ENCODE data around the gene AFG1L. TPM values are rescaled to one million over a fixed set of nuclear protein-coding genes. Genes with fewer than 3 reads are reported as not detected.
"Not testable (repeated sequence)": the region's sequence is repeated elsewhere in the genome, so short reads cannot be mapped to it uniquely, and the experiment has no call there.

The AFG1L gene
- total and polyA plus RNA-seq, 2 experiments from 2014 or later: 4.1 to 8.7 TPM

DNA sequence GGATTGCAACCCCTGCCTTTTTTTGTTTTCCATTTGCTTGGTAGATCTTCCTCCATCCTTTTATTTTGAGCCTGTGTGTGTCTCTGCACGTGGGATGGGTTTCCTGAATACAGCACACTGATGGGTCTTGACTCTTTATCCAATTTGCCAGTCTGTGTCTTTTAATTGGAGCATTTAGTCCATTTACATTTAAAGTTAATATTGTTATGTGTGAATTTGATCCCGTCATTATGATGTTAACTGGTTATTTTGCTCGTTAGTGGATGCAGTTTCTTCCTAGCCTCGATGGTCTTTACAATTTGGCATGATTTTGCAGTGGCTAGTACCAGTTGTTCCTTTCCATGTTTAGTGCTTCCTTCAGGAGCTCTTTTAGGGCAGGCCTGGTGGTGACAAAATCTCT lies 94.3 kb downstream of the AFG1L start:
- not testable (repeated sequence) for H3K27ac Mint-ChIP-seq; H3K4me2 ChIP-seq; H3K36me3 ChIP-seq (ENCODE audit: insufficient read depth); H3K4me3 ChIP-seq; H3K27me3 Mint-ChIP-seq (ENCODE audit: insufficient read depth, low read depth, poor library complexity); H3K27me3 ChIP-seq (ENCODE audit: insufficient read depth); H3K36me3 Mint-ChIP-seq (ENCODE audit: low read depth); H3K27ac ChIP-seq (ENCODE audit: low read depth); H4K20me1 ChIP-seq (replicated peaks; ENCODE audit: insufficient read depth); H3F3A ChIP-seq (replicated peaks; ENCODE audit: low read depth); H3K9me2 ChIP-seq (ENCODE audit: insufficient read depth); H3K4me1 ChIP-seq (ENCODE audit: insufficient read depth); H3K4me1 Mint-ChIP-seq; H3K4me3 Mint-ChIP-seq; H3K9me3 Mint-ChIP-seq; H3K79me2 ChIP-seq (replicated peaks; ENCODE audit: insufficient read depth); ATAC-seq; DNase-seq (ENCODE audit: low spot score); H2AFZ ChIP-seq

DNA sequence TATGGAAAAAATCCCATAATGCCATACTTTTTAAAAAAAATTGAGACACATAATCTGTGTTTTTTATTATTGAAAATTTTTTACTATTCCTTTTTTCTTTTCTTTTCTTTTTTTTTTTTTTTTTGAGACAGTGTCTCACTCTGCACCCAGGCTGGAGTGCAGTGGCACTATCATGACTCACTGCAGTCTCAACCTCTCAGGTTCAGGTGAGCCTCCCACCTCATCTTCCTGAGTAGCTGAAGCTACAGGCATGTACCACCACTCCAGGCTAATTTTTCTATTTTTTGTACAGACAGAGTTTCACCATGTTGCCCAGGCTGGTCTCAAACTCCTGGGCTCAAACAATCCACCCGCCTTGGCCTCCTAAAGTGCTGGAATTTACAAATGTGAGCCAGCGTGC lies 100.4 kb downstream of the AFG1L start:
- H3K9me3 Mint-ChIP-seq: no peaks in the 10 kb centered on the region
- Histone ChIP-seq H3K27me3 (ENCODE audit: insufficient read depth) (no peaks in the 10 kb centered on the region), H3K4me3 (no peak overlapping the region), H3K4me2 (no peak overlapping the region), H4K20me1 (replicated peaks; ENCODE audit: insufficient read depth) (no peaks in the 10 kb centered on the region), H2AFZ (no peak overlapping the region), H3K9me2 (ENCODE audit: insufficient read depth) (0 out of 2 replicates have a peak, but pooled peaks cover under 1% of the 10 kb centered on the region), H3K27ac (ENCODE audit: low read depth) (no peak overlapping the region), H3F3A (replicated peaks; ENCODE audit: low read depth) (no peaks in the 10 kb centered on the region), H3K36me3 (ENCODE audit: insufficient read depth) (no peaks in the 10 kb centered on the region), H3K4me1 (ENCODE audit: insufficient read depth) (no peaks in the 10 kb centered on the region), H3K79me2 (replicated peaks; ENCODE audit: insufficient read depth) (no peaks in the 10 kb centered on the region)
- H3K27me3 Mint-ChIP-seq (ENCODE audit: insufficient read depth, low read depth, poor library complexity): peaks cover 2% of the 10 kb centered on the region
- H3K4me3 Mint-ChIP-seq: no peak overlapping the region
- ATAC-seq (no peak), DNase-seq (ENCODE audit: low spot score) (no peak)
- H3K27ac Mint-ChIP-seq: no peak overlapping the region
- TF ChIP-seq EZH2 (IDR thresholded peaks at IDR 0.05; ENCODE audit: low read depth, unreplicated experiment): no peak
- TF ChIP-seq CREB1 (CRISPR knock-in tag; IDR thresholded peaks at IDR 0.05; ENCODE audit: low read depth): no peak
- TF ChIP-seq JUNB (IDR thresholded peaks at IDR 0.05; ENCODE audit: unreplicated experiment): no peak
- TF ChIP-seq POLR2AphosphoS5 (IDR thresholded peaks at IDR 0.05; ENCODE audit: low read depth): no peak
- TF ChIP-seq, protein P1, sequence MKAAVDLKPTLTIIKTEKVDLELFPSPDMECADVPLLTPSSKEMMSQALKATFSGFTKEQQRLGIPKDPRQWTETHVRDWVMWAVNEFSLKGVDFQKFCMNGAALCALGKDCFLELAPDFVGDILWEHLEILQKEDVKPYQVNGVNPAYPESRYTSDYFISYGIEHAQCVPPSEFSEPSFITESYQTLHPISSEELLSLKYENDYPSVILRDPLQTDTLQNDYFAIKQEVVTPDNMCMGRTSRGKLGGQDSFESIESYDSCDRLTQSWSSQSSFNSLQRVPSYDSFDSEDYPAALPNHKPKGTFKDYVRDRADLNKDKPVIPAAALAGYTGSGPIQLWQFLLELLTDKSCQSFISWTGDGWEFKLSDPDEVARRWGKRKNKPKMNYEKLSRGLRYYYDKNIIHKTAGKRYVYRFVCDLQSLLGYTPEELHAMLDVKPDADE (IDR thresholded peaks at IDR 0.05): no peak
- no peaks in the 10 kb centered on the region for H3K36me3 Mint-ChIP-seq (ENCODE audit: low read depth)
- H3K4me1 Mint-ChIP-seq: no peaks in the 10 kb centered on the region

DNA sequence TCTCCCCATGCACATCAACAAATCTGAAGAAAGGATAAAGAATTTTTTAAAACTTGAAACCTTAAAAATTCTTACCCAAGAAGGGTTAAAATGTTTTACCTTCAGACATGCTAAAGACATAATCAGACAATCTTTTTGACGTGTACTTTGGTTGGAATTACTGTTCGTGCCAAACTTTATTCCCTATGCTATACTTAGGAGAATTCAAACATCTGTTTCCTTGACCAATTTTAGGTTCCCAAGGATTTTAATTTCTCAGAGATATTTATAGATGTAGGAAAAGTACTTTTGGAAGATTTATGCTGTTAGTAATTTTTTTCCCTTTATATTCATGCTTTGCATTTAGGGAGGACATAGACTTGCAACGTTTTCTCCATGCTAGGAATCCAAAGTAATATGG lies 108.4 kb downstream of the AFG1L start:
- H2AFZ ChIP-seq: no peak overlapping the region
- no peak for DNase-seq (ENCODE audit: low spot score)
- no peaks in the 10 kb centered on the region for H3K4me1 ChIP-seq (ENCODE audit: insufficient read depth)
- H3K27me3 ChIP-seq (ENCODE audit: insufficient read depth): no peaks in the 10 kb centered on the region
- no peaks in the 10 kb centered on the region for H3K9me3 Mint-ChIP-seq
- H4K20me1 ChIP-seq (replicated peaks; ENCODE audit: insufficient read depth): no peaks in the 10 kb centered on the region
- H3K4me2 ChIP-seq: no peak overlapping the region
- no peaks in the 10 kb centered on the region for H3K9me2 ChIP-seq (ENCODE audit: insufficient read depth)
- H3K27ac Mint-ChIP-seq: no peak overlapping the region
- H3K4me1 Mint-ChIP-seq: no peaks in the 10 kb centered on the region
- no peak for ATAC-seq
- H3K36me3 Mint-ChIP-seq (ENCODE audit: low read depth): no peaks in the 10 kb centered on the region; the same call in 2 of the 3 replicates
- H3K36me3 ChIP-seq (ENCODE audit: insufficient read depth): 0 out of 2 replicates have a peak, but pooled peaks cover 5% of the 10 kb centered on the region
- H3K4me3 ChIP-seq: no peak overlapping the region
- H3F3A ChIP-seq (replicated peaks; ENCODE audit: low read depth): no peaks in the 10 kb centered on the region
- peaks cover 2% of the 10 kb centered on the region for H3K27me3 Mint-ChIP-seq (ENCODE audit: insufficient read depth, low read depth, poor library complexity)
- no peaks in the 10 kb centered on the region for H3K79me2 ChIP-seq (replicated peaks; ENCODE audit: insufficient read depth)
- no peak overlapping the region for H3K4me3 Mint-ChIP-seq
- H3K27ac ChIP-seq (ENCODE audit: low read depth): no peak overlapping the region
- TF ChIP-seq, protein P2, sequence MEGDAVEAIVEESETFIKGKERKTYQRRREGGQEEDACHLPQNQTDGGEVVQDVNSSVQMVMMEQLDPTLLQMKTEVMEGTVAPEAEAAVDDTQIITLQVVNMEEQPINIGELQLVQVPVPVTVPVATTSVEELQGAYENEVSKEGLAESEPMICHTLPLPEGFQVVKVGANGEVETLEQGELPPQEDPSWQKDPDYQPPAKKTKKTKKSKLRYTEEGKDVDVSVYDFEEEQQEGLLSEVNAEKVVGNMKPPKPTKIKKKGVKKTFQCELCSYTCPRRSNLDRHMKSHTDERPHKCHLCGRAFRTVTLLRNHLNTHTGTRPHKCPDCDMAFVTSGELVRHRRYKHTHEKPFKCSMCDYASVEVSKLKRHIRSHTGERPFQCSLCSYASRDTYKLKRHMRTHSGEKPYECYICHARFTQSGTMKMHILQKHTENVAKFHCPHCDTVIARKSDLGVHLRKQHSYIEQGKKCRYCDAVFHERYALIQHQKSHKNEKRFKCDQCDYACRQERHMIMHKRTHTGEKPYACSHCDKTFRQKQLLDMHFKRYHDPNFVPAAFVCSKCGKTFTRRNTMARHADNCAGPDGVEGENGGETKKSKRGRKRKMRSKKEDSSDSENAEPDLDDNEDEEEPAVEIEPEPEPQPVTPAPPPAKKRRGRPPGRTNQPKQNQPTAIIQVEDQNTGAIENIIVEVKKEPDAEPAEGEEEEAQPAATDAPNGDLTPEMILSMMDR (conservative IDR thresholded peaks at IDR 0.05; ENCODE audit: low read depth in 2 of 2): no peak
- TF ChIP-seq POLR2AphosphoS5 (IDR thresholded peaks at IDR 0.05; ENCODE audit: low read depth): no peak
- no peak for TF ChIP-seq CREB1 (CRISPR knock-in tag; IDR thresholded peaks at IDR 0.05; ENCODE audit: low read depth)
- TF ChIP-seq, protein P3, sequence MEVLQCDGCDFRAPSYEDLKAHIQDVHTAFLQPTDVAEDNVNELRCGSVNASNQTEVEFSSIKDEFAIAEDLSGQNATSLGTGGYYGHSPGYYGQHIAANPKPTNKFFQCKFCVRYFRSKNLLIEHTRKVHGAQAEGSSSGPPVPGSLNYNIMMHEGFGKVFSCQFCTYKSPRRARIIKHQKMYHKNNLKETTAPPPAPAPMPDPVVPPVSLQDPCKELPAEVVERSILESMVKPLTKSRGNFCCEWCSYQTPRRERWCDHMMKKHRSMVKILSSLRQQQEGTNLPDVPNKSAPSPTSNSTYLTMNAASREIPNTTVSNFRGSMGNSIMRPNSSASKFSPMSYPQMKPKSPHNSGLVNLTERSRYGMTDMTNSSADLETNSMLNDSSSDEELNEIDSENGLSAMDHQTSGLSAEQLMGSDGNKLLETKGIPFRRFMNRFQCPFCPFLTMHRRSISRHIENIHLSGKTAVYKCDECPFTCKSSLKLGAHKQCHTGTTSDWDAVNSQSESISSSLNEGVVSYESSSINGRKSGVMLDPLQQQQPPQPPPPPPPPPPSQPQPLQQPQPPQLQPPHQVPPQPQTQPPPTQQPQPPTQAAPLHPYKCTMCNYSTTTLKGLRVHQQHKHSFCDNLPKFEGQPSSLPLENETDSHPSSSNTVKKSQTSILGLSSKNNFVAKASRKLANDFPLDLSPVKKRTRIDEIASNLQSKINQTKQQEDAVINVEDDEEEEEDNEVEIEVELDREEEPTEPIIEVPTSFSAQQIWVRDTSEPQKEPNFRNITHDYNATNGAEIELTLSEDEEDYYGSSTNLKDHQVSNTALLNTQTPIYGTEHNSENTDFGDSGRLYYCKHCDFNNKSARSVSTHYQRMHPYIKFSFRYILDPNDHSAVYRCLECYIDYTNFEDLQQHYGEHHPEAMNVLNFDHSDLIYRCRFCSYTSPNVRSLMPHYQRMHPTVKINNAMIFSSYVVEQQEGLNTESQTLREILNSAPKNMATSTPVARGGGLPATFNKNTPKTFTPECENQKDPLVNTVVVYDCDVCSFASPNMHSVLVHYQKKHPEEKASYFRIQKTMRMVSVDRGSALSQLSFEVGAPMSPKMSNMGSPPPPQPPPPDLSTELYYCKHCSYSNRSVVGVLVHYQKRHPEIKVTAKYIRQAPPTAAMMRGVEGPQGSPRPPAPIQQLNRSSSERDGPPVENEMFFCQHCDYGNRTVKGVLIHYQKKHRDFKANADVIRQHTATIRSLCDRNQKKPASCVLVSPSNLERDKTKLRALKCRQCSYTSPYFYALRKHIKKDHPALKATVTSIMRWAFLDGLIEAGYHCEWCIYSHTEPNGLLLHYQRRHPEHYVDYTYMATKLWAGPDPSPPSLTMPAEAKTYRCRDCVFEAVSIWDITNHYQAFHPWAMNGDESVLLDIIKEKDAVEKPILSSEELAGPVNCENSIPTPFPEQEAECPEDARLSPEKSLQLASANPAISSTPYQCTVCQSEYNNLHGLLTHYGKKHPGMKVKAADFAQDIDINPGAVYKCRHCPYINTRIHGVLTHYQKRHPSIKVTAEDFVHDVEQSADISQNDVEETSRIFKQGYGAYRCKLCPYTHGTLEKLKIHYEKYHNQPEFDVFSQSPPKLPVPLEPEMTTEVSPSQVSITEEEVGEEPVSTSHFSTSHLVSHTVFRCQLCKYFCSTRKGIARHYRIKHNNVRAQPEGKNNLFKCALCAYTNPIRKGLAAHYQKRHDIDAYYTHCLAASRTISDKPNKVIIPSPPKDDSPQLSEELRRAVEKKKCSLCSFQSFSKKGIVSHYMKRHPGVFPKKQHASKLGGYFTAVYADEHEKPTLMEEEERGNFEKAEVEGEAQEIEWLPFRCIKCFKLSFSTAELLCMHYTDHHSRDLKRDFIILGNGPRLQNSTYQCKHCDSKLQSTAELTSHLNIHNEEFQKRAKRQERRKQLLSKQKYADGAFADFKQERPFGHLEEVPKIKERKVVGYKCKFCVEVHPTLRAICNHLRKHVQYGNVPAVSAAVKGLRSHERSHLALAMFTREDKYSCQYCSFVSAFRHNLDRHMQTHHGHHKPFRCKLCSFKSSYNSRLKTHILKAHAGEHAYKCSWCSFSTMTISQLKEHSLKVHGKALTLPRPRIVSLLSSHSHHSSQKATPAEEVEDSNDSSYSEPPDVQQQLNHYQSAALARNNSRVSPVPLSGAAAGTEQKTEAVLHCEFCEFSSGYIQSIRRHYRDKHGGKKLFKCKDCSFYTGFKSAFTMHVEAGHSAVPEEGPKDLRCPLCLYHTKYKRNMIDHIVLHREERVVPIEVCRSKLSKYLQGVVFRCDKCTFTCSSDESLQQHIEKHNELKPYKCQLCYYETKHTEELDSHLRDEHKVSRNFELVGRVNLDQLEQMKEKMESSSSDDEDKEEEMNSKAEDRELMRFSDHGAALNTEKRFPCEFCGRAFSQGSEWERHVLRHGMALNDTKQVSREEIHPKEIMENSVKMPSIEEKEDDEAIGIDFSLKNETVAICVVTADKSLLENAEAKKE (CRISPR knock-in tag; IDR thresholded peaks at IDR 0.05): no peak
- TF ChIP-seq EZH2phosphoT487 (IDR thresholded peaks at IDR 0.05; ENCODE audit: unreplicated experiment): no peak

Measured in GM23338 (cell line).